GM18498 (cell line): ENCODE results near the gene ACTR2.
"Not testable (repeated sequence)": the region's sequence is repeated elsewhere in the genome, so short reads cannot be mapped to it uniquely, and the experiment has no call there.

Experiments
- ATAC-seq: cut with Tn5 transposase; IDR thresholded peaks from one replicate; pipeline ENCODE4 v1.9.1; 2021; ENCODE audit warnings: mild to moderate bottlenecking, moderate library complexity; ENCODE audit not compliant: unreplicated experiment

ACTR2 gene

DNA sequence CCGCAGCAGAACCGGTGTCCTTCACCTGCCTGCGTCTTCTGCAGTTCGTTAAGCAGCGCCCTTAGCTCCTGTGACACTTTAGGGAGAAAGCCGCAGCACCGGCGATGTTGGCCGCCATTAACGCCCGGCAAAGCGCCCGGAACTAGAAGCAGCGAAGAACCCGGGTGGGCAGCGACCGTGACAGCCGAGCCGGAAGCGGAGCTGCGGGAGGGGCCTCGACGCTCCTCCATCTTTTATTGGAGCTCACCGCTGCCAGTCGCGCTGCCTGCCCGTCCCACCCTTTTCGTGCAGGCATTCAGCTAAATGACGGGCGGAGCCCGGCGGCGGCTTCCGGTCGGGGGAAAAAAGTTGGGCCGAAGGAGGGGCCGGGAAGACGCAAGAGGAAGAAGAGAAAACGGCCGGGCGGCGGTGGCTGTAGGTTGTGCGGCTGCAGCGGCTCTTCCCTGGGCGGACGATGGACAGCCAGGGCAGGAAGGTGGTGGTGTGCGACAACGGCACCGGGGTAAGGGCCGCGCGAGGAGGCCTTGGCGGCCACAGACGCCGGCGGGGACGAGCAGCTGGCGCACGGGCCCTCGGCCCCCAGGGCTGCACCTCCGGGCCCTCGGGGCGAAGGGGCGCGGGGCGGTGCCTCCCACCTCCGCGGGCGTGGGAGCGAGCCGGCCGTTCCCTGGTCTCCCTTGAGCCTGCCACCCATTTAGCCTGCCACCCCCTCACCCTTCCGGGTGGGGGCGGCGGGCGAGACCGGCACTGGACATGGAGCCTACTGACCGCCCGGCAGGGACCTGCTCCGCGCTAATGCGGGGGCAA is at the start of gene ACTR2:
TSS of gene ACTR2 (plus strand) at position 376 of the 807 bp plus-strand sequence. CDS start at position 455, 79 bp downstream.
- peak; percentile 90 for ATAC-seq

DNA sequence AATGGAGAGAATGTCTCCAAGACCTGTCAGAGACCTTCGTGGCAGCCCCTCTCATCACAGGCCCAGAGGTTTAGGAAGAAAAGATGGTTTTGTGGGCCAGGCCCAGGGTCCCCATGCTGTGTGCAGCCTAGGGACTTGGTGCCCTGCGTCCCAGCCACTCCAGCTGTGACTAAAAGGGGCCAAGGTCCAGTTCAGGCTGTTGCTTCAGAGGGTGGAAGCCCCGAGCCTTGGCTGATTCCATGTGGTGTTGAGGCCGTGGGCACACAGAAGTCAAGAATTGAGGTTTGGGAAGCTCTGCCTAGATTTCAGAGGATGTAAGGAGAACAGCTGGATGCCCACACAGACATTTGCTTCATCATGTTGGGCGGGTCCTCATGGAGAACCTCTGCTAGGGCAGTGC is 45.1 kb upstream of the ACTR2 start:
- no peak for ATAC-seq

DNA sequence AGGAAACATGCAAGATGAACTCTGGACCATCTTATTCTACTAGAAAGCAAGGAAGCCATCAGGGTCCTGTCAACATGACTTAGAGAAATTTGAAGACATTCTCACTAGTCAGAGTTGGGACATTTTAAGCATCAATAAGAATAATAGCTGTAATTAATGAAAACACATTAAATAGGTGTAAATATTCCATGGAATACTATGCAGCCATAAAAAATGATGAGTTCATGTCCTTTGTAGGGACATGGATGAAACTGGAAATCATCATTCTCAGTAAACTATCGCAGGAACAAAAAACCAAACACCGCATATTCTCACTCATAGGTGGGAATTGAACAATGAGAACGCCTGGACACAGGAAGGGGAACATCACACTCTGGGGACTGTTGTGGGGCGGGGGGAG is 44.2 kb upstream of the ACTR2 start:
- ATAC-seq: not testable (repeated sequence)

DNA sequence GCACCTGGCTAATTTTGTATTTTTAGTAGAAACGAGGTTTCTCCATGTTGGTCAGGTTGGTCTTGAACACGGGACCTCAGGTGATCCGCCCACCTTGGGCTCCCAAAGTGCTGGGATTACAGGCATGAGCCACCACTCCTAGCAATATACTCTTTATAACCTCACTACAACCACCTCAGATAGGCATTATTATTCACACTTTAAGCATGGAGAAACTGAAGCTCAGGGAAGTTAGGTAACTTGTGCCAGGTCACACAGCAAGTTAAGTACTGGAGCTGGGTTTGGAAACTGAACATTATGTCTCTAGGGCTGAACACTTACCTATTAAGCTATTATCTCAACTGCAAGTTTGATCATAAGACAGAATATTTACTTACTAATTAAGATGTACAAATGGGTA is 42.6 kb upstream of the ACTR2 start:
- ATAC-seq: no peak

DNA sequence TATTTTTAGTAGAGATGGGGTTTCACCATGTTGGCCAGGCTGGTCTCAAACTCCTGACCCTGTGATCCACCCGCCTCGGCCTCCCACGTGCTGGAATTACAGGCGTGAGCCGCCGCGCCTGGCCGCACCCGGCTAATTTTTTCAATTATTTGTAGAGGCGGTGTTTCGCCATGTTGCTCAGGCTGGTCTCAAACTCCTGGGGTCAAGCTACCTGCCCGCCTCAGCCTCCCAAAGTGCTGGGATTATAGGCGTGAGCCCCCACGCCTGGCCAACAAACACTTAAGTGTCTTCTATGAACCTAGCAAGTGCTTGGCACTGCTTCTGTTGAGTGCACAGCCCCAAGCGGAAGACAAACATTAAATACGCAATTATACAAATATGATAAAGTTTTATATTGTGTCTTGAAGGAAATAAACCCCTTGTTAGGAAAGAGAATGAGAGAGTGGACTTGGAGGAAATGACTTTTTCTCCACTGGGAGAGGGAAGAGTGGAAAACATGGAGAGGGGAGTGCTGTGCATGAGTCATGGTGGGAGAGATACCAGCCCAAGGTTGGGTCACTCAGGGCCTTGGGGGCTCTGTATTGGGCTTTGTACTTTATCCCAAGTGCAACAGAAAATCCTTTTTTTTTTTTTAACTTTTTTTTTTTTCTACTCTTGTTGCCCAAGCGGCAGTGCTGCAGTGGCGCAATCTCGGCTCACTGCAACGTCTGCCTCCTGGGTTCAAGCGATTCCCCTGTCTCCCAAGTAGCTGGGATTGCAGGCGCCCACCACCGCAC is 41.4 kb upstream of the ACTR2 start:
- ATAC-seq: no peak

DNA sequence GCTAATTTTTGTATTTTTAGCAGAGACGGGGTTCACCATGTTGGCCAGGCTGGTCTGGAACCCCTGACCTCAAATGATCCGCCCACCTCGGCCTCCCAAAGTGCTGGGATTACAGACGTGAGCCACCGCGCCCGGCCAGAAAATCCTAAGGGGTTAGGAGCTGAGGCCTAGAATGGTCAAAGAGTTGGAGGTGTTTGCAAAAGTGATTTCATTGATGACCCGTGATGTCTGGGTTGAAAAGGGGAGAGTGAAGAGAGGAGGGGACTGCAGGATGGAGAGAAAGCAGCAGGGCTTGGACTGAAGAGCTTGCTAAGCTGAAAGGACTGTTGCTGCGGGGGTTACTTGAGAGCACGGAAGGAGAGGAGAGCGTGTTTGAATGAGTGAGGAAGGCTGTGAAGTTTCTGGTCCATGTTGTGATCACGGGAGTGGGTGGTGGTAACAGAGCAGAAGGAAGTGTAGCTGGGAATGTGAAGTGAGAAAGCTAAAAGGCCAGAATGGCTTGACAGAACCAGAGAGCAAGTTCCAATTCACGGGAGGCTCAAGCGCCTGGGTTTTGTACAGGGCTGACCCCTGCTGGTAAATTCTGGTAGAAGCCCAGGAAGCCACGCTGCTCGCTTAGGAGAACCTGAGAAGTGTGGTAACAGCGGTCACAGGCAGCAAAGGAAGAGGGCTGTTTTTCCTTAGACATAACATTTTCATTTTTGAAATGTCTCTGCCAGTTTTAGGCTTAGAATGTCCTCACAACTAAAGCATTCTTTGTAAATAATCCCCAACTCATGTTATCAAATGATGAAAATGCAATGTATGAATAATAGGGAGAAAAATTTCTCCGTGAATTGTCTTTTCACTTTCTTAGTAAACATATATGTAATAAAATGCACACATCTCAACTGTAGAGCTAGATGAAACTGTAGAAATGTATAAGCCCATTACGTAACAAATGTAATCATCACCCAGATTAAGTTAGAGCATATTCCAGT is 40.5 kb upstream of the ACTR2 start:
- ATAC-seq: peak; percentile 80

DNA sequence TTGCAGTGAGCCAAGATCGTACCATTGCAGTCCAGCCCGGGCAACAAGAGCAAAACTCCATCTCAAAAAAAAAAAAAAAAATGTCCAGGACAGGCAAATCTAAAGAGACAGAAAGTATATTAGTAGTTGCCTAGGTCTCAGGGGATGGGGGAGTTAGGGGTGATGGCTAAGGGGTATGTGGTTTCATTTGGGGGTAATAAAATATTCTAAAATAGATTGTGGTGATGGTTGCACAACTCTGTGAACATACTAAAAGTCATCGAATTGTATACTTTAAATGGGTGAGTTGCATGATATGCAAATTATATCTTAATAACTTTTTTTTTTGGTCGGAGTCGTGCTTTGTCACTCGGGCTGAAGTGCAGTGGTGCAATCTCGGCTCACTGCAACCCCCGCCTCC is 34.2 kb upstream of the ACTR2 start:
- no peak for ATAC-seq

DNA sequence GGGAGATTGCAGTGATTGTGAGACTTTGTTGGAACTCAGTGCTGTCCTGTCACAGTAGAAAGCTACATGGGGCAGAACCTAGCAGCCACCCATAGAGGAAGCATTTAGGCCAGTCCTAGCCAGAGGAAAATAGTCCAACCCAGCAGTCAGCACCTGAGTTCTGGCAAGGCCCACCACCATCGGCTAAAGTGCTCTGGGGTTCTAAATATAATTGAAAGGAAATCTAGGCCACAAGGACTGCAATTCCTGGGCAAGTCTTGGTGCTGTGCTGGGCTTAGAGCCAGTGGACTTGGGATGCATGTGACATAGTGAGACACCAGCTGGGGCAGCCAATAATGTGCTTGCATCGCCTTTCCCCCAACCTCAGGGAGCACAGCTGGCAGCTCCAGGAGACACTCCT is 28.9 kb upstream of the ACTR2 start:
- no peak for ATAC-seq

DNA sequence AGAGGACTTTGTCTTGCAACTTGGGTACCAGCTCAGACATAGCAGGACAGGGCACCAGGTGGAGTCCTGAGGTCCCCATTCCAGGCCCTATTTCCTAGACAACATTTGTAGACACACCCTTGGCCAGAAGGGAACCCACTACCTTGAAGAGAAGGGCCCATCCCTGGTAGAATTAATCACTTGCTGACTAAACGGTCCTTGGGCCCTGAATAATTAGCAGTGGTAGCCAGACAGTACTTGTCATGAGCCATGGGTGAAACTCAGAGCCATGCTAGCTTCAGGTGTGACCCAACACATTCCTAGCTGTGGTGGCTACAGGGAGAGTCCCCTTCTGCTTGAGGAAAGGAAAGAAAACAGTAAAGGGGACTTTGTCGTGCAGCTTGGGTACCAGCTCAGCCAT is 28.5 kb upstream of the ACTR2 start:
- no peak for ATAC-seq

DNA sequence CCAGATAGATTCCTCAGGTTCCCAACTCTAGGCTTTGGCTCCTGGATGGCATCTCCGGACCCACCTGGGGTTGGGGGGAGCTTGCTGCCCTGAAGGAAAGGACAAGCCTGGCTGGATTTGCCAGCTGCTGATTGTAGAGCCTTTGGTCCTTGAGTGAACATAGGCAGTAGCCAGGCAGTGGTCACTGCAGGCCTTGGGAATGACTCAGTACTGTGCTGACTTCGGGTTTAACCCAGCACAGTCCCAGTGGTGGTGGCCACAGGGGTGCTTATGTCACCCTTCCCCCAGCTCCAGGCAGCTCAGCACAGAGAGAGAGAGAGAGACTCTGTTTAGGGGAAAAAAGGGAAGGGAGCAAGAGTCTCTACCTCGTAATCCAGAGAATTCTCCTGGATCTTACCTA is 27.7 kb upstream of the ACTR2 start:
- ATAC-seq: no peak

DNA sequence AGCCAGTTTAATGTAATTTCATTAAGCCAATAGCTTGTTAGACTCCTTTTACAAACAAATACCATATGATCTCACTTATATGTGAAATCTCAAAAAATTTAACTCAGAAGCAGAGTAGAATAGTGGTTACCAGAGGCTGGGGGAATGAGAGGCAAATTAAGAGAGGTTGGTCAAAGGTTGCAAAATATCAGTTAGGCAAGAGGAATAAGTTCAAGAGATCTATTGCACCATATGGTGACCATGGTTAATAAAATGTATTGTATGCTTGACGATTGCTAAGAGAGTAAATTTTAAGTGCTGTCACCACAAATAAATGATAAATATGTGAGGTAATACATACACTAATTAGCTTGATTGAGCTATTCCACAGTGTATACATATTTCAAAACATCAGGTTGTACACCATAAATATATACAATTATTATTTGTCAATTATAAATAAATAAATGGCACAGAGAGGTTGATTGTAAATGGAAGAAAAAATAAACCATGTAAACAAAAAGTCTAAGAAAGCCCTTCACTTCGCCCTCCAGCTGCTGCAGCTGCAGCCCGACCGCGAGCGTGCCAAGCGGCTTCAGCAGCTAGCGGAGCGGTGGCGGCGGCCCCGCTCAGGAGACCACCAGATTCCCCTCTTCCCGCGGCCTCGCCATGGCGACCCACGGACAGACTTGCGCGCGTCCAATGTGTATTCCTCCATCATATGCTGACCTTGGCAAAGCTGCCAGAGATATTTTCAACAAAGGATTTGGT is 23.0 kb upstream of the ACTR2 start:
- no peak for ATAC-seq

DNA sequence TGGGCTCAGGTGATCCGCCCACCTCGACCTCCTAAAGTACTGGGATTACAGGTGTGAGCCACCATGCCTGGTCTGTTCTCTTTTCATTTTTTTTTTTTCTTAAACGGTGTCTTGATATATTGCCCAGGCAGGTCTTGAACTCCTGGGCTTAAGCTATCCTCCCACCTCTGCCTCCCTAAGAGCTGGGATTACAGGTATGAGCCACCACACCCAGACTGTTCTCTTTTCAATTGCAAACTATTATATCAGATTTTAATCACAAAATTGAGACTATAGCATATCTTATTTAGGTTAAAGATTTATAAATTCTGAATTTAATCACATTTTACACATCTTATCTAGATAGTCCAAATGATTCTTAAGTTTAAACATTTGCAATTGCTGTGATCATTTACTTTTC is 15.5 kb upstream of the ACTR2 start:
- ATAC-seq: no peak

DNA sequence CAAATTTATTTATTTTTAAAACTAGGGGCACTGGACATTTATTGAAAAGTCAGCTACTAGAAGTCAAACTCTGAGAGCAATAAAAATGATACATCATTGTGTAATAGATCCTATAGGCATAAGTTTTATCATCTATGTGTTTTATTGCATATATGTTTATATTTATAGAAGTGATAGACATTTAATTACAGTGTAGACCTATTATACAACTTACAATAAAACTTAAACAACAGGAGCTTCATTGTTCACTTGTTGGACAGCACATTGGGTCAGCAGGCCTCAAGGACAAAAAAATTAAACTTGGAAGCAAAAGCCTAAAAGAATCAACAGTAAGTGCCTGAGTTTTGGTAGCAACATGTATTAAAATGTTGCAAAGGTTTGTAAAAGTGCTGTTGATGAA is 15.0 kb upstream of the ACTR2 start:
- ATAC-seq: no peak

DNA sequence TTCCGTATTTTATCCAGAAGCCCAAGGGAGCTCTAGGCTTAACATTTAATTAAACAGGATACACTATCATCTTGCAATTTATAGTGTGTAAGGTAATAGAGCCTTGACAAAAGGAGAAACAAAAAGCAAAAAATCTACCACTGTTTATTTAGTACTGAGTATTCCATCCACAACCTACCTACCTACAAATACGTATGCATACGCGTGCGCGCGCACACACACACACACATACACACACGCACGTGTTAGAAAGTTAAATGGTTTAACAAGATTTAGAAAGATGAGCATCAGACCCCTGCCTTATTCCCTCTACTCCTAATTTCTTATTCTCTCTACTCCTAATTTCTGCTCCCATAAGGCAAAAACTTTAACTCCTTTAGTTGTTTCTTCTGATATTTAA is 14.6 kb upstream of the ACTR2 start:
- no peak for ATAC-seq

DNA sequence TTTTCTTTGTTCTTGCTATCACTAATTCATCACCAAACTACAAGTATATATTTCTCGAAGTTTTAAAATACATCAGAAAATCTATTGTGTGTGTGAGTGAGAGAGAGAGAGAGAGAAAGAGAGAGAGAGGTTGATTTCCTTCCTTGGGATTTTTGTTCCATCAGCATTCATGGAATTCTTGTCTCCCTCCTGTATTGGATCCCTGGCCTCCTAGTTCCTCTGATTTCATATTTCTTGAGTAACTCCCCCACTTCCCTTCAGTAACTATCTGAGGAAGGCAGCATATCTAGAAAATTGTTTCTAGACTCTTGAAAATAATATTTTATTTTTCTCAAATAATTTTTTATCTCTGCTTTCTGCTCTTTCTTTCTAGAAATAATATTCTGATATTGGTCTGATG is 13.3 kb upstream of the ACTR2 start:
- ATAC-seq: no peak

DNA sequence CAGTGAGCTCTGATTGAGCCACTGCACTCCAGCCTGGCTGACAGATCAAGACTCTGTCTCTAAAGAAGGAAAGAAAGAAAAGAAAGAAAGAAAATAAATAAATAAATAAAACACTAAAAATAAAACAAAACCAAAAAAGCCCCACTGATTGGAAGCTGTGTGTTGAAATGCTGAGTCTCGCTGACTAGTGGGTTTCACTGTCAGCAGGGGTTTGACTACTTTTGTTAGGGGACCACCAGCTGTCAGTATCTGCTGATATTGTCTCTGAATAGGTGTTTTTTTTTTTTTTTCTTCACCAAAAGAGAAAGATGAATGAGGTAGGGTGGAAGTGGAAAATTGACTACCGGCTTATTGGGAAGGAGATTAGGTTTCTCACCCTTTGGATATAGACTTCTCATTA is 12.8 kb upstream of the ACTR2 start:
- ATAC-seq: no peak

DNA sequence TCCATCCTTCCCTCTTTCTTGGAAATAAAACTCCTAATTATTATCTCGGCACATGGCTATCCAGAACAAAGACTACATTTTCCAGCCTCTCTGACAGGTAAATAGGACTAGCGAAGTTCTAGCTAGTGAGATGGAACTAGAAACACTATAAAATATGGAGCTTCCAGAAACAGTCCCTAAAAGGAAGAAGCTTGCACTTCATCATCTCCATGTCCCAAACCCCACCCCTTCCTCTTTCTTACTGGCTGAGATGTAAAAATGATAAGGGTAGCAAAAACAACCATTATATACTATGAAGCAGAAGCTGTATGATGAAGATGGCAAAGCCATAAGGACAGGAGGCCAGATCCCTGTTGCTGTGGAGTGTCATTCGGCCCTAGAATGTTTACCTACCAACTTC is 11.7 kb upstream of the ACTR2 start:
- ATAC-seq: no peak

DNA sequence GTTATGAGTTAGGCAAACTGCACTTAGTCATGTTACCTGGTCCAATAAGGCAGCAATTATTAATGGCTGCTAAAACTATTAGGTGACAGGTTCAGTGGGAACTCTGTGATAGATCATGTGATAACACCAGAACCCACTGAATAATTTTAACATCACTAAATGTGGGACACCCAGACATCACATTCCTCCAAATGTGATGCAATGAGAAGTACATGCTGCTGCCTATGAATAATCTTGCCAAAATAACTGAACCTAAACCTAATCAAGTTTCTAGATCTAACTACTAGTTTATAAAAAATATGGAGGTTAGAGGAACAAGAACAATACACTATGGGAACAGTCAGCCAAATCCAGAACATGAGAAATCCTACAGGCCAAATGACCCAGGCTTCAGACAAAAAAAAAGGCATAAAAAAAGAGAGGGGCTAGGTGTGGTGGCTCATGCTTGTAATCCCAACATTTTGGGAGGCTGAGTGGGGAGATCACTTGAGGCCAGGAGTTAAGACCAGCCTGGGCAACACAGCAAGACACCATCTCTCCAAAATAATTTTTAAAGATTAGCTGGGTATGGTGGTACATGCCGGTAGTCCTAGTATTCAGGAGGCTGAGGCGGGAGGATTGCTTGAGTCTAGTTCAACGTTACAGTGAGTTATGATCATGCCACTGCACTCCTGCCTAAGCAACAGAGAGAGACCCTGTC is 7.0 kb upstream of the ACTR2 start:
- ATAC-seq: no peak

DNA sequence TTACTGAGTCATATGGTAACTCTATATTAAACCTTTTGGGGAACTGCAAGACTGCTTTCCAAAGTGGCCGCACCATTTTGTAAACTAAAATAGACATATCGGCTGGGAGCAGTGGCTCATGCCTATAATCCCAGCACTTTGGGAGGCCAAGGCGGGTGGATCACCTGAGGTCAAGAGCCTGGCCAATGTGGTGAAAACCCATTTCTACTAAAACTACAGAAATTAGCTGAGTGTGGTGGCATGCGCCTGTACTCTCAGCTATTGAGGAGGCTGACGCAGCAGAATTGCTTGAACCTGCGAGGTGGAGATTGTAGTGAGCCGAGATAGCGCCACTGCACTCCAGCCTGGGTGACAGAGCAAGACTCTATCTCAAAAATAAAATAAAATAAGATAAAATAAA is 6.4 kb upstream of the ACTR2 start:
- ATAC-seq: not testable (repeated sequence)

DNA sequence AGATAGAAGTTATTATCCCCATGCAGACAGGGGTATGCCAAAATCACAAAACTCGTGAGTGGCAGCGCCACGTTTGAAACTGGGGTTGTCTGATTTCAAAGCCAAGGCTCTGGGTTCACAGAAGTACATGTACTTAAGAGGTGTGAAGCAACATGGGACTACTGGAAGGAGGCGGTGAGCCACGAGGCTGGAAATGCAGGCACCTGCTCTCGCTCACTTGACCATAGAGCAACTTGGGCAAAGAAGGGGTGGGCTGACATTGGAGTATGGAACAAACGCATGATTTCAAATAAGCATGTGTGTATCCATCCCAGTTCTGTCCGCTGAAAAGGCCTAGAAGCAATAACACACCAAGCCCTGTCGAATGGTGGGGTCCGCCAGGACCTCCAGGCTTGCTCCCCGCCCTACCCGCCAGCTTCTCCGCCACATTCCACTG is 593 bp upstream of the ACTR2 start:
- ATAC-seq: peak; percentile 21
